Psoas muscle (tissue), 8 donors: ENCODE results near the gene DIP2B. TPM values are rescaled to one million over a fixed set of nuclear protein-coding genes. Genes with fewer than 3 reads are reported as not detected.

Experiments
- ATAC-seq, 4 donors: fragments of 200-7000 bp; cut with Tn5 transposase; one replicate each; pipeline ENCODE4 v1.9.1; 2020; ENCODE audit warnings: moderate library complexity in 3 of 4, mild to moderate bottlenecking in 2 of 4
- DNase-seq, 2 donors: peaks; one replicate each; pipeline ENCODE4 v3.0.0-alpha.2; 2020
- H3K27ac ChIP-seq: fragments of 200-600 bp; one replicate; pipeline ENCODE4 v1.8.0; 2022
- H3K27me3 ChIP-seq, 3 donors: fragments of 200-600 bp in 1 of 3; one replicate each; pipeline versions ENCODE4 v1.6.1 to v1.8.0; 2013 to 2022; ENCODE audit warnings: low read length in 2 of 3, mild to moderate bottlenecking in 2 of 3, moderate library complexity in 1 of 3; ENCODE audit not compliant: insufficient read depth in 3 of 3
- H3K36me3 ChIP-seq, 2 donors: fragments of 200-600 bp in 1 of 2; one replicate each; pipeline versions ENCODE4 v1.6.1 to v1.8.0; 2013 to 2022; ENCODE audit warnings: low read depth in 1 of 2, mild to moderate bottlenecking in 1 of 2, moderate library complexity in 1 of 2; ENCODE audit not compliant: insufficient read depth in 1 of 2
- H3K4me1 ChIP-seq: fragments of 200-600 bp; one replicate; pipeline ENCODE4 v1.8.0; 2022
- H3K4me3 ChIP-seq: fragments of 200-600 bp; one replicate; pipeline ENCODE4 v1.8.0; 2022; ENCODE audit warnings: mild to moderate bottlenecking
- H3K9me3 ChIP-seq: fragments of 200-600 bp; one replicate; pipeline ENCODE4 v1.8.0; 2022
- WGBS, 3 donors: extraction: QIAGEN DNeasy Blood & Tissue Kit; methylation state at CpG; one replicate each; pipeline versions ENCODE4 v1.1.6 to v1.1.7; 2013; 5-methylcytosine and 5-hydroxymethylcytosine counted together
- intact Hi-C, 2 donors: fragments of 100-400 bp; cut with DNase I; formaldehyde crosslinking; loops; one replicate each; pipeline versions ENCODE4 v1.11.0 to v1.14.2; 2022
- polyA plus RNA-seq, 3 donors: library from polyadenylated mRNA; stranded (reverse); fragments of 200-250 nt; gene quantifications; one replicate each; pipeline ENCODE4 v1.2.3, GENCODE V29; 2013
- total RNA-seq, 4 donors: library from RNA; stranded (reverse); fragmentation: NEBNext Ultra II Directional in 2 of 4; extraction: Animal tissue kit (Norgen Biotek cat#: 25700) in 2 of 4; gene quantifications; one replicate each; pipeline versions ENCODE4 v1.2.1 to v1.2.4, GENCODE V29; 2021 to 2023
- TF ChIP-seq, protein P1 (sequence below): fragments of 200-600 bp; IDR thresholded peaks from one replicate; pipeline ENCODE4 v1.8.0; 2022; ENCODE audit warnings: antibody characterized with exemption
- donor health status: healthy with polysubstance abuse.
- donor health status: DM: no; HTN: no; CAD: no; lungs with moderate emphysema.
- donor health status: Bipolar disorder and iron deficiency.
- donor health status: healthy.
- donor health status: DM: yes; HTN: yes; CAD: no.
- donor health status: DM: no; HTN: no; CAD: no.
- donor health status: DM: no; HTN: no; CAD: no.
- donor health status: DM: yes; HTN: yes; CAD: no.

The DIP2B gene
- total and polyA plus RNA-seq, 7 donors = 2.2 to 10.7 (median 8.6) TPM

DNA sequence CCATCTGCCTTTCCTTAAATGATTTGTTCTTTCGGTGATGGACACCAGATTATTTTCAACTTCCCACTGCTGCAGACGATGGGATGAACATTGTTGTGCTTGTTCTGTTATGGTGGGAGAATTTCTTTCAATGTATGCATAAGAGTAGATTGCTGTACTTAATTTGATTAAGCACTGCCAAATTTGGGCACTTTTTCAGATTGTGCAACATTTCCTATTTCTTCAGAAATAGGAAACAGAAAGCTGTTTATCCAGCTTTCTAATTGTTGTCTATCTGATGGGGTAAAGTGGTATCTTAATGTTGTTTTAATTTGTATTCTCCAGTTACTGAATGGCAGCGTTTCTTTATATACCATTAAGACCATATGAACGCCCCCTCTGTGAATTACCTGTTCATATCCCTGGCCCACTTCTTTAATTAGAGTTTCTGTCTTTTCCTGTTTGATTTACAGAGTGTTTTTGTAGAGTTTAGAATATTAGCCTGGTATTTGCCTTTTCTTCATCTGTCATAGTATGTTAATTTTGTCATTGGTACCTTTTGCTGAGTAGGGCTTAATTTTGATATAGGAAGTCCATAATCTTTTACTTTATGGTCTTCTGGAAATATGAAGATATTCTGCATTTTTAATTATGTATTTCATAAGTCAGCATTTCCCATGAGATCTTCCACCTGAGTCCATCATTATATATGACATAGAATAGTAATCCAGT is 59.6 kb downstream of the DIP2B start:
- Histone ChIP-seq H3K27ac (no peak overlapping the region), H3K27me3 (no peaks in the 10 kb centered on the region), H3K36me3 (no peaks in the 10 kb centered on the region), H3K4me3 (no peak overlapping the region), H3K4me1 (peaks cover 10% of the 10 kb centered on the region), H3K9me3 (no peaks in the 10 kb centered on the region)
- intact Hi-C loops = no loop called here
- no peak for DNase-seq
- TF ChIP-seq, protein P1, sequence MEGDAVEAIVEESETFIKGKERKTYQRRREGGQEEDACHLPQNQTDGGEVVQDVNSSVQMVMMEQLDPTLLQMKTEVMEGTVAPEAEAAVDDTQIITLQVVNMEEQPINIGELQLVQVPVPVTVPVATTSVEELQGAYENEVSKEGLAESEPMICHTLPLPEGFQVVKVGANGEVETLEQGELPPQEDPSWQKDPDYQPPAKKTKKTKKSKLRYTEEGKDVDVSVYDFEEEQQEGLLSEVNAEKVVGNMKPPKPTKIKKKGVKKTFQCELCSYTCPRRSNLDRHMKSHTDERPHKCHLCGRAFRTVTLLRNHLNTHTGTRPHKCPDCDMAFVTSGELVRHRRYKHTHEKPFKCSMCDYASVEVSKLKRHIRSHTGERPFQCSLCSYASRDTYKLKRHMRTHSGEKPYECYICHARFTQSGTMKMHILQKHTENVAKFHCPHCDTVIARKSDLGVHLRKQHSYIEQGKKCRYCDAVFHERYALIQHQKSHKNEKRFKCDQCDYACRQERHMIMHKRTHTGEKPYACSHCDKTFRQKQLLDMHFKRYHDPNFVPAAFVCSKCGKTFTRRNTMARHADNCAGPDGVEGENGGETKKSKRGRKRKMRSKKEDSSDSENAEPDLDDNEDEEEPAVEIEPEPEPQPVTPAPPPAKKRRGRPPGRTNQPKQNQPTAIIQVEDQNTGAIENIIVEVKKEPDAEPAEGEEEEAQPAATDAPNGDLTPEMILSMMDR = no peak
- WGBS, 3 donors = 70 to 80% (median 75%) methylated on average over 4 of the region's 4 CpGs
- ATAC-seq = no peak

DNA sequence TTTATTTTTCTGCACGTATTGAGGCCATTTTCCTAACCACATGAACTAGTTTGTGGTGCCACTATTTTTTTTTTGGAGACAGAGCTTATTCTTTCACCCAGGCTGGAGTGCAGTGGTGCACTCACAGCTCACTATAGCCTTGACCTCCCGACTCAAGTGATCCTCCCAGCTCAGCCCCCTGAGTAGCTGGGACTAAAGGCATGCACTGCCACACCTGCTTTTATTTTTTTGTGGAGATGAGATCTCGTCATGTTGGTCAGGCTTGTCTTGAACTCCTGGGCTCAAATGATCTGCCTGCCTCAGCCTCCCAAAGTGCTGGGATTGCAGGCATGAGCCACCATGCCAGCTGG is 60.1 kb downstream of the DIP2B start:
- no peak overlapping the region for H3K4me3 ChIP-seq
- no peaks in the 10 kb centered on the region for H3K9me3 ChIP-seq
- ATAC-seq (no peak), DNase-seq (no peak)
- no peak overlapping the region for H3K27ac ChIP-seq
- TF ChIP-seq, protein P1 = no peak
- 78 to 92% (median 85%) methylated on average over 3 of the region's 3 CpGs for whole genome bisulfite sequencing, 3 donors
- H3K4me1 ChIP-seq = peaks cover 15% of the 10 kb centered on the region
- H3K27me3 ChIP-seq = no peaks in the 10 kb centered on the region
- intact Hi-C loops = loop anchor here in 1 of 2 donors (5.0 kb wide), 1 partner anchor 33 kb away; no protein-coding TSS in a partner anchor
- no peaks in the 10 kb centered on the region for H3K36me3 ChIP-seq

DNA sequence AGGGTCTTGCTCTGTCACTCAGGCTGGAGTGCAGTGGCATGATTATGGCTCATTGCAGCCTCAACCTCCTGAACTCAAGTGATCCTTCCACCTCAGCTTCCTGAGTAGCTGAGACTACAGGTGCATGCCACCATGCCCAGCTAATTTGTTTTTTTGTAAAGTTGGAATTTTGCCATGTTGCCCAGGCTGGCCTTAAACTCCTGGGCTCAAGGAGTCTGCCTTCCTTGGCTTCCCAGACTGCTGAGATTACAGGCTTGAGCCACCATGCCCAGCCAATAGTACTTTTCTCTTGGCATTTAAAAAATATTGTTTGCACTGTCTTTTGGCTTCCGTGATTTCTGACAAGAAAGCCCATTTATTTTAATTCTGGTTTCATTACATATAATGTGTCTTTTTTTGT is 61.3 kb downstream of the DIP2B start:
- 79 to 93% (median 86%) methylated on average over 1 of the region's 1 CpG for WGBS, 3 donors
- intact Hi-C loops = loop anchor here in 1 of 2 donors (5.0 kb wide), 1 partner anchor 34 kb away; no protein-coding TSS in a partner anchor

DNA sequence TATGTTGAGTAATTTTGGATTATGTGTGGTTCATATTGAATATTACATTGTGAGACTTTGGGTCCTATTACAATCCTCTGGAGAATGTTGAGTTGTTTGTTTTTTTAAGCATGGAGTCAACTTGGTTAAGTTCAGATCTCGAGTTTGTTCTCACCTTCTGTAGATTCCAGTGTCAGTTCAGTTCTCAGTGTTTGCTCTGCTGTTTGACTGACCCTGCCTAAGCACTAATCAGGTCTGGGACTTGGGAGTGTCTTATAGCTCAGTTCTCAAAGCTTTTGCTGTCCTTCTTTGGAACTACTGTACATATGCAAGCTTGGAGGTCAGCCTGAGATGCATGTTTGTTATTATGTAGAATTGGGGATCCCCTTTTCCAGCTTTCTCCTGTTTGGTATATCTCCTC is 63.1 kb downstream of the DIP2B start:
- DNase-seq (no peak), ATAC-seq (no peak)
- intact Hi-C loops = loop anchor here in 1 of 2 donors (5.0 kb wide), 1 partner anchor 36 kb away; no protein-coding TSS in a partner anchor
- peak overlapping the region; percentile 11 for H3K27ac ChIP-seq
- no peak overlapping the region for H3K4me3 ChIP-seq
- WGBS, 3 donors = 31 to 46% (median 35%) methylated on average over 1 of the region's 1 CpG
- H3K9me3 ChIP-seq = no peaks in the 10 kb centered on the region
- H3K4me1 ChIP-seq = peaks cover 36% of the 10 kb centered on the region
- no peaks in the 10 kb centered on the region for H3K36me3 ChIP-seq
- no peaks in the 10 kb centered on the region for H3K27me3 ChIP-seq
- TF ChIP-seq, protein P1 = no peak

More for the DNA sequence above, 61.3 kb downstream of the DIP2B start:
- no peaks in the 10 kb centered on the region for H3K9me3 ChIP-seq
- peaks cover 22% of the 10 kb centered on the region for H3K4me1 ChIP-seq
- DNase-seq (no peak), ATAC-seq (no peak)
- H3K27ac ChIP-seq = no peak overlapping the region
- TF ChIP-seq, protein P1 = no peak
- H3K27me3 ChIP-seq = no peaks in the 10 kb centered on the region
- no peaks in the 10 kb centered on the region for H3K36me3 ChIP-seq
- no peak overlapping the region for H3K4me3 ChIP-seq
